ENCODE data around the gene NSD1.

NSD1 gene

DNA sequence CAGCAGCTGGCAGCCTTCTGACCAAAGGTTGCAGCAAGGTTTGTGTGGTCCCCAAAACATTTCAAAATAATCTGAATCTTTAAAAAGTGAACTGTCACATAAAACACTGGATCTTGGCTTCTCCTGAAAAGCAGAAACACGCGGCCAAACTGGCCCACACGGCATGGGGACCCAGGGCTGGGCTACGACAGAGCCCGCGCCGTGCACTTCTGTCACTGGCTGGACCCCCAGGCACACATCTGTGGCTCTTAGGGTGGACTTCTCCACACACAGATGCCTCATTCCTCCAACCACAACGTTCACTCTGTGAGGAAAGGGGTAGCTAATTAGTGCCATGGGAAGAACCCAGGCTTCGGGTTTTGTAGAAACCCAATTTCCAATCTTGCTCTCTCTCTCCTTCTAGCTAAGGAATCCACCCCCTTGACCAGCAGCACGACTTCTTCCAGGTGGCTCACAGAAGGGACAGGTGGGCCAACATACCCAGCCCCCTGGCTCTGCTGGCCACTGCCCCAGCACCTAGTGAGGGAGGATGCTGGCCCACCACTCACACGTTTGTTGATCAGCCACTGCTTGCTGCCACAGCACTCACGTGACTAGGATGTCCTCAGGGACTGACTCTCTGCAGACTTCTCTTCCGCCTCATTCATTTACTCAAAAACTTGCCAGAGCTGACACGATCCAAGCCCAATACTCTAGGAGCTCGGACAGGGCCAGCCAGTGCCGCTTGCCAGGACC lies 200.0 kb downstream of the NSD1 start:
- no peak for TF ChIP-seq POLR2AphosphoS5 (IDR thresholded peaks at IDR 0.05; ENCODE audit: low read depth, low read length)
- TF ChIP-seq, protein P1, sequence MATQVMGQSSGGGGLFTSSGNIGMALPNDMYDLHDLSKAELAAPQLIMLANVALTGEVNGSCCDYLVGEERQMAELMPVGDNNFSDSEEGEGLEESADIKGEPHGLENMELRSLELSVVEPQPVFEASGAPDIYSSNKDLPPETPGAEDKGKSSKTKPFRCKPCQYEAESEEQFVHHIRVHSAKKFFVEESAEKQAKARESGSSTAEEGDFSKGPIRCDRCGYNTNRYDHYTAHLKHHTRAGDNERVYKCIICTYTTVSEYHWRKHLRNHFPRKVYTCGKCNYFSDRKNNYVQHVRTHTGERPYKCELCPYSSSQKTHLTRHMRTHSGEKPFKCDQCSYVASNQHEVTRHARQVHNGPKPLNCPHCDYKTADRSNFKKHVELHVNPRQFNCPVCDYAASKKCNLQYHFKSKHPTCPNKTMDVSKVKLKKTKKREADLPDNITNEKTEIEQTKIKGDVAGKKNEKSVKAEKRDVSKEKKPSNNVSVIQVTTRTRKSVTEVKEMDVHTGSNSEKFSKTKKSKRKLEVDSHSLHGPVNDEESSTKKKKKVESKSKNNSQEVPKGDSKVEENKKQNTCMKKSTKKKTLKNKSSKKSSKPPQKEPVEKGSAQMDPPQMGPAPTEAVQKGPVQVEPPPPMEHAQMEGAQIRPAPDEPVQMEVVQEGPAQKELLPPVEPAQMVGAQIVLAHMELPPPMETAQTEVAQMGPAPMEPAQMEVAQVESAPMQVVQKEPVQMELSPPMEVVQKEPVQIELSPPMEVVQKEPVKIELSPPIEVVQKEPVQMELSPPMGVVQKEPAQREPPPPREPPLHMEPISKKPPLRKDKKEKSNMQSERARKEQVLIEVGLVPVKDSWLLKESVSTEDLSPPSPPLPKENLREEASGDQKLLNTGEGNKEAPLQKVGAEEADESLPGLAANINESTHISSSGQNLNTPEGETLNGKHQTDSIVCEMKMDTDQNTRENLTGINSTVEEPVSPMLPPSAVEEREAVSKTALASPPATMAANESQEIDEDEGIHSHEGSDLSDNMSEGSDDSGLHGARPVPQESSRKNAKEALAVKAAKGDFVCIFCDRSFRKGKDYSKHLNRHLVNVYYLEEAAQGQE (IDR thresholded peaks at IDR 0.05; ENCODE audit: insufficient read depth in 1 of 2, low read depth in 2 of 2, low read length in 2 of 2): no peak
- TF ChIP-seq TAF1 (IDR thresholded peaks at IDR 0.05; ENCODE audit: borderline replicate concordance, insufficient read depth, low read length): no peak
- TF ChIP-seq FOXP2 (optimal IDR thresholded peaks at IDR 0.05; ENCODE audit: borderline replicate concordance, extremely low read depth, extremely low read length, insufficient read depth): no peak
- TF ChIP-seq SIN3A (IDR thresholded peaks at IDR 0.05; ENCODE audit: borderline replicate concordance, insufficient read depth, low read length): no peak

DNA sequence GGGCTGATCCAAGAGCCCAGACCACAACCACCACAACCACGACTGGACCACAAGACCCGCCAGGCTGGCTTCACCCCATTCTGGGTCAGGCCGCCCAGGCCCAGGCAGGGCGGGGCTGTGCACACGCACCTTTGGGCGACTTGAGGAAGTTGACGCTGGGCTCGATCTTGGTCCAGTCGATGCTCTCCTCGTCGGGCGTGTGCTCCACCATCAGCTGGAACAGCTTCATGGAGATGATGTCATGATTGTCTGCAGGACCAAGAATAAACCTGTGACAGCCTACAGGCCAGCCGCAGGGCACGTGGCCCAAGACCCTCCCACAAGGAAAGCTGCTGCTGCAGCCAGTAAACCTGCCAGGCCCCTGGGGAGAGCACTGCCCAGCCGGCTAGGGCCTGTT lies 200.6 kb downstream of the NSD1 start:
- TF ChIP-seq SIN3A (IDR thresholded peaks at IDR 0.05; ENCODE audit: borderline replicate concordance, insufficient read depth, low read length) (no peak), TAF1 (IDR thresholded peaks at IDR 0.05; ENCODE audit: borderline replicate concordance, insufficient read depth, low read length) (no peak), POLR2AphosphoS5 (IDR thresholded peaks at IDR 0.05; ENCODE audit: low read depth, low read length) (no peak), FOXP2 (optimal IDR thresholded peaks at IDR 0.05; ENCODE audit: borderline replicate concordance, extremely low read depth, extremely low read length, insufficient read depth) (no peak)
- TF ChIP-seq, protein P1 (IDR thresholded peaks at IDR 0.05; ENCODE audit: insufficient read depth in 1 of 2, low read depth in 2 of 2, low read length in 2 of 2): no peak

DNA sequence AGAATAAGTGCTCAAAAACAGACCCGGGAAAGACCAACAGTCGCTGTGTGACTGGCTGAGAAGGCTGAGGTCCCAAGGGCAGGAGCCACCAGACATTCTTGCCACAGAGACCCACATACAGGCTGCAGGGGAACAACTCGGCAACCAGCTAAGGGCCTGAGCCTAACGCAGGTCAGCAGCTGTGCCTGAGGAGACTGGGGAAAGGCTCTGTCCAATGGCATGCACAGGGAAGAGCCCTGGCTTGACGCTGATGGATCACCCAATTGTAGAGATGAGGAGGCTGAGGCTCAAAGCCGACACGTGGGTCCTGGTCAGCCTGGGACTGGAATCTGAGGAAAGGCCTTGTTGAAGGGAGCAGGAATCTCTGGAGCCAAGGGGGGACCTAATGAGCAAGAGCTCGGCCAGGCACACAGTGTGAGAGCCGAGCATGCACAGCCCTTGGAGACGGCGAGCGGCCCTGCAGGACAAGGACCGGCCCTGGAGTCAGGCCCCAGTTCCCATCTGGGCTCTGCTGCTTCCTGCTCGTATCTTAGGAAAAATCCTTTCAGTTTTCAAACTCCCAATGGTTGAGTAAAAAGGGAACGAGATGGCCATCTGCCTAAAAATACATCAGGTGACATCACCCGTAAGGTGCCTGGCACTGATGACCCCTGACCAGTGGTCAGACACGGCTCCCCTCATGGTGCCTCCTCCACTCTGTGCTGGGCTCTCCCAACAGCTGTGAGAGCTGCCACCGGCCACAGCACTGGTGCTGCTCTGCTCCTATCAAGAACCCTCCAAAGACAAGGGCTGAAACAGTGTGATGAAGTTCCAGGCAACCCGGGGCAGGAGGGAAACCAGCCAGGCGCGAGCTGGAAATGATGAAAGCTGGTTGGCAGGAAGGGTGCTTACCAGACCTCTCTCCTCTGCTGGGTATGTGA lies 201.5 kb downstream of the NSD1 start:
- TF ChIP-seq, protein P1 (IDR thresholded peaks at IDR 0.05; ENCODE audit: insufficient read depth in 1 of 2, low read depth in 2 of 2, low read length in 2 of 2): no peak
- no peak for TF ChIP-seq FOXP2 (optimal IDR thresholded peaks at IDR 0.05; ENCODE audit: borderline replicate concordance, extremely low read depth, extremely low read length, insufficient read depth)

DNA sequence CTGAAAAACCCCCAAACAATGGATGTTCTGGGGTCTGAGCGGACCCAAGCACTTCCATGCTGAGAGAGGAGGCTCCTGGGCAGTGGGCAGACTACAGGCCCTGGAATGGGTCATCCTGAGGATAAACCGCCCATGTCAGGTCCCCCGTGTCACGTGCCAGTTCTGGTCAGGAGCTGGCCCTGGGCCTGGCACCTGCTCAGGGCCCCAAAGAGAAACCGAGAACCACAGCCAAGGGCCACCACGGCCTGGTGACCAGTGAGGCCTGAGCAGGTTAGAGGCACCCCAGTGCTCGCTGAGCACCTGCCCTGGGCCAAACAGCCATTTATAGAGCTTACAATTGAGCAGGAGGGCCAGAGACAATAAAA lies 202.1 kb downstream of the NSD1 start:
- TF ChIP-seq TAF1 (IDR thresholded peaks at IDR 0.05; ENCODE audit: borderline replicate concordance, insufficient read depth, low read length) (no peak), FOXP2 (optimal IDR thresholded peaks at IDR 0.05; ENCODE audit: borderline replicate concordance, extremely low read depth, extremely low read length, insufficient read depth) (no peak), SIN3A (IDR thresholded peaks at IDR 0.05; ENCODE audit: borderline replicate concordance, insufficient read depth, low read length) (no peak), POLR2AphosphoS5 (IDR thresholded peaks at IDR 0.05; ENCODE audit: low read depth, low read length) (no peak)
- TF ChIP-seq, protein P1 (IDR thresholded peaks at IDR 0.05; ENCODE audit: insufficient read depth in 1 of 2, low read depth in 2 of 2, low read length in 2 of 2): no peak

Measured in PFSK-1 (cell line).